HepG2 (cell line): Measurements from ENCODE around the gene TAS2R60. TPM values are rescaled to one million over a fixed set of nuclear protein-coding genes. Genes with fewer than 3 reads are reported as not detected.
A peak's percentile ranks its signal among the peaks of the same experiment; 100 is the strongest.

Source experiments
- ATAC-seq: fragments of 200-7000 bp; cut with Tn5 transposase; 3 replicates; pipeline ENCODE4 v1.9.1; 2020; ENCODE audit warnings: mild to moderate bottlenecking, moderate library complexity
- BruUV-seq: library from RNA; stranded (reverse); fragments of 400-500 nt; replicated peaks from 2 replicates; lab custom pipeline; 2021; lab: Mats Ljungman, UMichigan
- CTCF ChIA-PET: fragments of 300-600 bp; formaldehyde crosslinking; extraction: SDS; loops from one replicate; lab custom pipeline; 2021; ENCODE audit warnings: low total read pairs, inconsistent platforms, low intra/inter-chr PET ratio; lab: Yijun Ruan, JAX
- POLR2A ChIA-PET: fragments of 350-600 bp; sonication (Branson Sonifier 250); formaldehyde crosslinking; loops from one replicate; lab custom pipeline; 2020; ENCODE audit warnings: antibody characterized with exemption, inconsistent platforms; lab: Yijun Ruan, JAX
- DNase-seq: peaks from one replicate; pipeline ENCODE4 v3.0.0-alpha.2; 2015; ENCODE audit warnings: low spot score
- FAIRE-seq: peaks from 3 replicates; lab custom pipeline; 2011; peaks lifted over from hg19 to GRCh38; lab: Jason Lieb, UNC
- H2AFZ ChIP-seq: one replicate; pipeline ENCODE4 v1.6.1; 2011; ENCODE audit warnings: low read length, inconsistent platforms
- H3K27ac ChIP-seq: fragments of 300-600 bp; 3 replicates; pipeline ENCODE4 v1.8.0; 2011; ENCODE audit warnings: mixed run types, mild to moderate bottlenecking, mixed read lengths, low read length, inconsistent platforms; ENCODE audit not compliant: insufficient read depth; ENCODE audit errors: extremely low read length
- H3K27me3 ChIP-seq, 2 experiments: fragments of 200-600 bp in 1 of 2; 2 replicates in 1 of 2; 3 replicates in 1 of 2; pipeline versions ENCODE4 v1.6.0 to v1.8.0; 2011; ENCODE audit warnings: low read length in 2 of 2, mild to moderate bottlenecking in 2 of 2, moderate library complexity in 2 of 2, inconsistent platforms in 1 of 2; ENCODE audit not compliant: insufficient read depth in 2 of 2, control insufficient read depth in 1 of 2
- H3K36me3 ChIP-seq, 2 experiments: fragments of 200-600 bp in 1 of 2; replicated peaks in 1 of 2; 2 replicates in 1 of 2; 3 replicates in 1 of 2; pipeline versions ENCODE4 v1.5.1 to v1.8.0; 2011; ENCODE audit warnings: low read length in 2 of 2, inconsistent platforms in 1 of 2; ENCODE audit not compliant: insufficient read depth in 2 of 2, control insufficient read depth in 1 of 2
- H3K4me1 ChIP-seq: 2 replicates; pipeline ENCODE4 v1.5.1; 2012; ENCODE audit warnings: low read length, inconsistent platforms; ENCODE audit not compliant: insufficient read depth
- H3K4me2 ChIP-seq: 2 replicates; pipeline ENCODE4 v1.6.0; 2011; ENCODE audit warnings: low read depth, low read length, inconsistent platforms
- H3K4me3 ChIP-seq, 3 experiments: fragments of 200-600 bp in 1 of 3; sonication (generic), shearing (Covaris generic) in 1 of 3; replicated peaks in 1 of 3; 2 replicates each; pipeline ENCODE4 v1.5.1; 2011 to 2016; ENCODE audit warnings: low read length in 3 of 3, inconsistent platforms in 2 of 3, low read depth in 2 of 3, mild to moderate bottlenecking in 2 of 3, control low read depth in 1 of 3, mixed read lengths in 1 of 3; ENCODE audit not compliant: insufficient read depth in 1 of 3
- H3K79me2 ChIP-seq: one replicate; pipeline ENCODE4 v1.6.1; 2011; ENCODE audit warnings: low read length, inconsistent platforms; ENCODE audit not compliant: insufficient read depth
- H3K9ac ChIP-seq: 2 replicates; pipeline ENCODE4 v1.6.0; 2011; ENCODE audit warnings: mild to moderate bottlenecking, low read depth, low read length, inconsistent platforms; ENCODE audit not compliant: insufficient read depth
- H3K9me3 ChIP-seq: 2 replicates; pipeline ENCODE4 v1.5.1; 2012; ENCODE audit warnings: mild to moderate bottlenecking, low read length
- H4K20me1 ChIP-seq: 2 replicates; pipeline ENCODE4 v1.6.0; 2011; ENCODE audit warnings: inconsistent platforms, mild to moderate bottlenecking, low read length, moderate library complexity; ENCODE audit not compliant: insufficient read depth
- ATF5 ChIP-seq: sonication (generic); formaldehyde crosslinking; IDR thresholded peaks from 2 replicates; pipeline ENCODE4 v1.4.0; 2020; ENCODE audit warnings: mild to moderate bottlenecking, low read depth, missing genetic modification reagents
- CC2D1A ChIP-seq: sonication (generic); formaldehyde crosslinking; IDR thresholded peaks from 2 replicates; pipeline ENCODE4 v1.8.1; 2023; ENCODE audit warnings: mild to moderate bottlenecking, missing genetic modification reagents
- DNMT3B ChIP-seq: conservative IDR thresholded peaks from 2 replicates; pipeline ENCODE4 v1.6.1; 2016; ENCODE audit warnings: missing biosample characterization, control low read depth
- GRHL1 ChIP-seq: sonication (generic); formaldehyde crosslinking; conservative IDR thresholded peaks from 2 replicates; pipeline ENCODE4 v1.8.0; 2022; ENCODE audit warnings: missing genetic modification reagents
- MAFF ChIP-seq: IDR thresholded peaks from 2 replicates; pipeline ENCODE4 v1.6.1; 2011; ENCODE audit warnings: low read depth, low read length, improper control_type of control experiment
- ZBTB2 ChIP-seq: sonication (generic); formaldehyde crosslinking; IDR thresholded peaks from 2 replicates; pipeline ENCODE4 v1.8.0; 2022; ENCODE audit warnings: low read depth, missing genetic modification reagents
- ZBTB4 ChIP-seq: sonication (generic); formaldehyde crosslinking; IDR thresholded peaks from 2 replicates; pipeline ENCODE4 v1.4.0; 2020; ENCODE audit warnings: missing genetic modification reagents, mild to moderate bottlenecking, borderline replicate concordance
- ZNF274 ChIP-seq: sonication (generic); formaldehyde crosslinking; IDR thresholded peaks from 2 replicates; pipeline ENCODE4 v1.5.1; 2020; ENCODE audit warnings: mild to moderate bottlenecking, missing genetic modification reagents
- ZNF780A ChIP-seq: sonication (generic); formaldehyde crosslinking; IDR thresholded peaks from 2 replicates; pipeline ENCODE4 v1.8.0; 2022; ENCODE audit warnings: mild to moderate bottlenecking, missing genetic modification reagents, moderate library complexity
- ZNF891 ChIP-seq: sonication (generic); formaldehyde crosslinking; IDR thresholded peaks from 2 replicates; pipeline ENCODE4 v1.5.0; 2020; ENCODE audit warnings: mild to moderate bottlenecking, missing genetic modification reagents
- ZSCAN5A ChIP-seq: sonication (generic); formaldehyde crosslinking; IDR thresholded peaks from 2 replicates; pipeline ENCODE4 v1.8.0; 2022; ENCODE audit warnings: mild to moderate bottlenecking, missing genetic modification reagents, borderline replicate concordance
- WGBS: methylation state at CpG from one replicate; pipeline ENCODE4 v1.1.6; 2017; ENCODE audit warnings: low lambda C conversion rate; 5-methylcytosine and 5-hydroxymethylcytosine counted together
- in situ Hi-C: cut with HindIII; loops from 2 replicates; pipeline ENCODE4 v1.10.0; 2017; ENCODE audit warnings: low pct_unique_long_range_greater_than_20kb; ENCODE audit not compliant: extremely low pct_ligation_motif_present
- intact Hi-C: fragments of 100-400 bp; cut with micrococcal nuclease; formaldehyde crosslinking; loops from one replicate; pipeline ENCODE4 v1.10.0; 2022; ENCODE audit not compliant: unreplicated experiment
- polyA plus RNA-seq, 8 experiments: library from polyadenylated mRNA; depleted of rRNA in 3 of 8; stranded (reverse) in 7 of 8; unstranded in 1 of 8; fragments of >200 nt; fragmentation: Illumina TruSeq in 4 of 8; extraction: Trizol in 4 of 8; gene quantifications; 2 replicates each; pipeline versions ENCODE4 v1.2.1 to v1.2.3, GENCODE V29; 2011 to 2016; ENCODE audit warnings: low read depth in 4 of 8, missing spikeins in 1 of 8, mixed read lengths in 1 of 8; ENCODE audit not compliant: insufficient read depth in 1 of 8
- total RNA-seq, 5 experiments: library from RNA; depleted of rRNA; stranded (reverse); fragments of >200 nt; fragmentation: Illumina TruSeq; extraction: Trizol; gene quantifications; 2 replicates each; pipeline ENCODE4 v1.2.3, GENCODE V29; 2016; ENCODE audit warnings: low read depth in 1 of 5

TAS2R60 gene
- total and polyA plus RNA-seq, 2 of the 13 experiments (the other 11 are each of a cell fraction or from before 2014, with no cell fraction given): not detected

GRCh38 chr7:143407287-143408251, 35.7 kb upstream of the TAS2R60 start:
- Histone ChIP-seq H3K27me3 (peaks cover 0 to 6% of the 10 kb centered on the region in 2 experiments; a peak in 2 of 5 replicates), H3K36me3 (no peaks in the 10 kb centered on the region), H3K4me3 (peak overlapping the region; percentile 42 to 71 (median 51); a peak in 3 of 6 replicates), H3K4me1 (peaks cover 30% of the 10 kb centered on the region), H3K4me2 (peak overlapping the region; percentile 99), H3K27ac (no peak overlapping the region), H4K20me1 (no peaks in the 10 kb centered on the region), H2AFZ (no peak overlapping the region), H3K9me3 (no peaks in the 10 kb centered on the region), H3K9ac (no peak overlapping the region), H3K79me2 (no peaks in the 10 kb centered on the region)
- BruUV-seq: no TSS peak
- ATAC-seq (peak; percentile 56), DNase-seq (no peak), FAIRE-seq (no peak)
- in situ Hi-C loops: no loop called here
- CTCF ChIA-PET: no interaction called here
- POLR2A ChIA-PET: interaction anchor here (1.9 to 2.6 kb wide), 3 partner anchors 12 to 28 kb away, joined by 8 to 24 read pairs (median 9); no protein-coding TSS in a partner anchor
- intact Hi-C loops: loop anchor here (1.0 to 2.0 kb wide), 2 partner anchors 14 to 27 kb away; partner anchors contain the start of gene ZYX
- 71% methylated on average over 7 of the region's 13 CpGs for WGBS
- no peak for TF ChIP-seq MAFF
- TF ChIP-seq ATF5 (CRISPR knock-in tag): no peak
- 0 out of 2 replicates have a peak, but pooled peaks have one; percentile 44 for TF ChIP-seq ZBTB4
- TF ChIP-seq ZBTB2 (CRISPR knock-in tag): no peak
- TF ChIP-seq DNMT3B (CRISPR knock-in tag): no peak
- 0 out of 2 replicates have a peak, but pooled peaks have one; percentile 33 for TF ChIP-seq ZNF891 (CRISPR knock-in tag)
- TF ChIP-seq ZNF274: 0 out of 2 replicates have a peak, but pooled peaks have one; percentile 0
- no peak for TF ChIP-seq CC2D1A
- no peak for TF ChIP-seq GRHL1 (CRISPR knock-in tag)
- no peak for TF ChIP-seq ZNF780A (CRISPR knock-in tag)
- no peak for TF ChIP-seq ZSCAN5A (CRISPR knock-in tag)
